H9 (cell line): Measurements from ENCODE around the gene PKDCC. TPM values are rescaled to one million over a fixed set of nuclear protein-coding genes. Genes with fewer than 3 reads are reported as not detected.
A peak's percentile ranks its signal among the peaks of the same experiment; 100 is the strongest.

Source experiments
- DNase-seq: peaks from one replicate; pipeline ENCODE4 v3.0.0-alpha.2; 2017
- H2AFZ ChIP-seq: one replicate; pipeline ENCODE4 v1.6.1; 2013; ENCODE audit warnings: mild to moderate bottlenecking, low read length, control low read depth, moderate library complexity
- H2AK5ac ChIP-seq: 2 replicates; pipeline ENCODE4 v1.6.1; 2013; ENCODE audit warnings: low read length, control low read depth, mixed read lengths; ENCODE audit not compliant: insufficient read length
- H2BK120ac ChIP-seq: one replicate; pipeline ENCODE4 v1.6.1; 2013; ENCODE audit warnings: low read depth, mild to moderate bottlenecking, low read length, control low read depth, inconsistent platforms; ENCODE audit not compliant: poor library complexity, severe bottlenecking
- H2BK12ac ChIP-seq: 2 replicates; pipeline ENCODE4 v1.6.1; 2013; ENCODE audit warnings: low read length, control low read depth, mixed read lengths, low read depth; ENCODE audit not compliant: insufficient read length
- H2BK15ac ChIP-seq: 2 replicates; pipeline ENCODE4 v1.6.1; 2013; ENCODE audit warnings: low read depth, low read length, control low read depth
- H2BK20ac ChIP-seq: one replicate; pipeline ENCODE4 v1.6.1; 2013; ENCODE audit warnings: low read depth, mild to moderate bottlenecking, low read length, control low read depth, inconsistent platforms; ENCODE audit not compliant: poor library complexity, severe bottlenecking
- H2BK5ac ChIP-seq: 2 replicates; pipeline ENCODE4 v1.6.1; 2013; ENCODE audit warnings: low read length, control low read depth, mixed read lengths; ENCODE audit not compliant: insufficient read length
- H3K14ac ChIP-seq: 2 replicates; pipeline ENCODE4 v1.6.1; 2013; ENCODE audit warnings: low read length, control low read depth; ENCODE audit not compliant: insufficient read depth
- H3K18ac ChIP-seq: 2 replicates; pipeline ENCODE4 v1.6.1; 2013; ENCODE audit warnings: low read depth, mild to moderate bottlenecking, mixed read lengths, low read length, control low read depth; ENCODE audit not compliant: insufficient read length
- H3K23ac ChIP-seq: 2 replicates; pipeline ENCODE4 v1.6.1; 2013; ENCODE audit warnings: low read length, control low read depth, mixed read lengths, low read depth; ENCODE audit not compliant: insufficient read length
- H3K23me2 ChIP-seq: 2 replicates; pipeline ENCODE4 v1.6.1; 2013; ENCODE audit warnings: low read depth, mild to moderate bottlenecking, mixed read lengths, low read length, control low read depth; ENCODE audit not compliant: insufficient read length, poor library complexity, severe bottlenecking
- H3K27ac ChIP-seq: 2 replicates; pipeline ENCODE4 v1.5.1; 2013; ENCODE audit warnings: low read length, control low read depth, mixed read lengths, low read depth; ENCODE audit not compliant: insufficient read length
- H3K27me3 ChIP-seq: 2 replicates; pipeline ENCODE4 v1.6.1; 2013; ENCODE audit warnings: low read length, control low read depth, inconsistent platforms; ENCODE audit not compliant: insufficient read depth
- H3K4ac ChIP-seq: 2 replicates; pipeline ENCODE4 v1.6.1; 2013; ENCODE audit warnings: low read depth, mild to moderate bottlenecking, control low read depth, inconsistent platforms, low read length, moderate library complexity
- H3K4me1 ChIP-seq: 2 replicates; pipeline ENCODE4 v1.6.1; 2013; ENCODE audit warnings: low read length, control low read depth, inconsistent platforms; ENCODE audit not compliant: insufficient read depth
- H3K4me2 ChIP-seq: 2 replicates; pipeline ENCODE4 v1.6.1; 2013; ENCODE audit warnings: low read length, control low read depth, mixed read lengths; ENCODE audit not compliant: insufficient read length, insufficient read depth
- H3K56ac ChIP-seq: 2 replicates; pipeline ENCODE4 v1.6.1; 2013; ENCODE audit warnings: low read depth, mild to moderate bottlenecking, mixed read lengths, low read length, control low read depth; ENCODE audit not compliant: insufficient read length
- H3K79me1 ChIP-seq: 2 replicates; pipeline ENCODE4 v1.6.1; 2013; ENCODE audit warnings: low read depth, mild to moderate bottlenecking, moderate library complexity, low read length, control low read depth, inconsistent platforms; ENCODE audit not compliant: insufficient read depth, poor library complexity, severe bottlenecking
- H3K79me2 ChIP-seq: 2 replicates; pipeline ENCODE4 v1.6.1; 2013; ENCODE audit warnings: low read length, control low read depth, inconsistent platforms; ENCODE audit not compliant: insufficient read depth
- H3K9ac ChIP-seq: 2 replicates; pipeline ENCODE4 v1.6.1; 2013; ENCODE audit warnings: low read length, control low read depth, mixed read lengths; ENCODE audit not compliant: insufficient read length; ENCODE audit errors: extremely low read depth
- H3K9me3 ChIP-seq: one replicate; pipeline ENCODE4 v1.6.1; 2013; ENCODE audit warnings: low read depth, low read length, inconsistent platforms; ENCODE audit not compliant: control insufficient read depth
- H3T11ph ChIP-seq: one replicate; pipeline ENCODE4 v1.6.1; 2013; ENCODE audit warnings: mild to moderate bottlenecking, low read length, control low read depth, inconsistent platforms
- H4K20me1 ChIP-seq: one replicate; pipeline ENCODE4 v1.6.1; 2013; ENCODE audit not compliant: control insufficient read depth, insufficient read length, insufficient read depth
- H4K5ac ChIP-seq: 2 replicates; pipeline ENCODE4 v1.6.1; 2013; ENCODE audit warnings: low read depth, mild to moderate bottlenecking, mixed read lengths, low read length, control low read depth; ENCODE audit not compliant: insufficient read length
- H4K8ac ChIP-seq: replicated peaks from 2 replicates; pipeline ENCODE4 v1.6.1; 2013; ENCODE audit warnings: low read length, control low read depth, mixed read lengths, low read depth; ENCODE audit not compliant: insufficient read length
- H4K91ac ChIP-seq: 2 replicates; pipeline ENCODE4 v1.6.1; 2013; ENCODE audit warnings: low read depth, mild to moderate bottlenecking, moderate library complexity, mixed read lengths, low read length, control low read depth; ENCODE audit not compliant: insufficient read length
- H3K27ac Mint-ChIP-seq, 3 experiments: 2 replicates in 2 of 3; 3 replicates in 1 of 3; pipeline ENCODE4 v1.8.0; 2020 to 2021; ENCODE audit warnings: mixed read lengths in 3 of 3, mild to moderate bottlenecking in 1 of 3, moderate library complexity in 1 of 3
- H3K27me3 Mint-ChIP-seq: 2 replicates; pipeline ENCODE4 v1.8.0; 2021; ENCODE audit warnings: low read depth, mild to moderate bottlenecking, moderate library complexity, mixed read lengths
- H3K36me3 Mint-ChIP-seq, 3 experiments: 2 replicates in 2 of 3; 3 replicates in 1 of 3; pipeline ENCODE4 v1.8.0; 2020 to 2021; ENCODE audit warnings: low read depth in 3 of 3, mixed read lengths in 3 of 3; ENCODE audit not compliant: insufficient read depth in 1 of 3
- H3K4me1 Mint-ChIP-seq, 2 experiments: 2 replicates each; pipeline ENCODE4 v1.8.0; 2020; ENCODE audit warnings: mixed read lengths in 2 of 2
- H3K4me3 Mint-ChIP-seq, 2 experiments: 2 replicates in 1 of 2; 3 replicates in 1 of 2; pipeline ENCODE4 v1.8.0; 2020 to 2021; ENCODE audit warnings: mild to moderate bottlenecking in 2 of 2, mixed read lengths in 2 of 2, moderate library complexity in 1 of 2
- H3K9me3 Mint-ChIP-seq, 2 experiments: 2 replicates in 1 of 2; 3 replicates in 1 of 2; pipeline ENCODE4 v1.8.0; 2020; ENCODE audit warnings: mild to moderate bottlenecking in 2 of 2, mixed read lengths in 2 of 2, moderate library complexity in 1 of 2
- CTCF ChIP-seq: fragments of 200-600 bp; sonication (generic); conservative IDR thresholded peaks from 3 replicates; pipeline ENCODE4 v1.8.0; 2021; ENCODE audit warnings: antibody characterized with exemption, mild to moderate bottlenecking
- WGBS: extraction: QIAGEN DNeasy Blood & Tissue Kit; methylation state at CpG from one replicate; pipeline ENCODE4 v1.1.7; 2013; ENCODE audit warnings: missing lambda C conversion rate, low lambda C conversion rate, mixed read lengths; ENCODE audit not compliant: insufficient read length; ENCODE audit errors: extremely low coverage; 5-methylcytosine and 5-hydroxymethylcytosine counted together
- total RNA-seq: library from RNA; stranded (reverse); gene quantifications from 2 replicates; pipeline ENCODE4 v1.2.1, GENCODE V29; 2021

Gene PKDCC
- total RNA-seq, 1 experiment from 2014 or later = 134 TPM

GRCh38 chr2:42021464-42021863, 26.4 kb upstream of the PKDCC start:
- Mint-ChIP-seq H3K9me3 (peaks cover 3 to 11% of the 10 kb centered on the region in 2 experiments; a peak in 4 of 5 replicates), H3K27ac (peak overlapping the region; percentile 26 to 72 (median 27); a peak in 2 of 7 replicates), H3K36me3 (peaks cover 3 to 11% (median 9%) of the 10 kb centered on the region in 3 experiments; a peak in 6 of 7 replicates), H3K27me3 (peaks cover 6% of the 10 kb centered on the region), H3K4me1 (peaks cover 24 to 30% of the 10 kb centered on the region in 2 experiments), H3K4me3 (no peak overlapping the region)
- H3K23me2 ChIP-seq = no peaks in the 10 kb centered on the region
- H3K14ac ChIP-seq = no peak overlapping the region
- no peaks in the 10 kb centered on the region for H3K79me1 ChIP-seq
- WGBS = no CpG with 5 or more reads among the region's 4 CpGs
- no peak for DNase-seq
- no peak overlapping the region for H2BK12ac ChIP-seq
- no peak overlapping the region for H2BK15ac ChIP-seq
- H4K20me1 ChIP-seq = no peaks in the 10 kb centered on the region
- no peak overlapping the region for H2AK5ac ChIP-seq
- peak overlapping the region; percentile 37 for H3K9ac ChIP-seq
- no peak overlapping the region for H4K8ac ChIP-seq
- no peak overlapping the region for H2BK20ac ChIP-seq
- H3K9me3 ChIP-seq = no peaks in the 10 kb centered on the region
- H3K4me2 ChIP-seq = no peak overlapping the region
- no peak overlapping the region for H3K4ac ChIP-seq
- no peaks in the 10 kb centered on the region for H3K27me3 ChIP-seq
- peak overlapping the region; percentile 29 for H2AFZ ChIP-seq
- peak overlapping the region; percentile 58 for H3K18ac ChIP-seq
- no peak overlapping the region for H2BK120ac ChIP-seq
- TF ChIP-seq CTCF = no peak
- H3K56ac ChIP-seq = no peak overlapping the region
- H3K4me1 ChIP-seq = peaks cover 6% of the 10 kb centered on the region; the same call in 1 of the 2 replicates
- H3K27ac ChIP-seq = no peak overlapping the region
- H2BK5ac ChIP-seq = no peak overlapping the region
- H3T11ph ChIP-seq = no peak overlapping the region
- H4K91ac ChIP-seq = no peak overlapping the region
- no peak overlapping the region for H3K23ac ChIP-seq
- no peak overlapping the region for H4K5ac ChIP-seq
- H3K79me2 ChIP-seq = no peaks in the 10 kb centered on the region
